Uterus (tissue), 2 donors: ENCODE measurements around the gene HAX1.

Source experiments
- POLR2A ChIP-seq, 2 donors: fragments of 450-650 bp; IDR thresholded peaks; one replicate each; pipeline ENCODE4 v1.6.1; 2016; ENCODE audit warnings: antibody characterized with exemption in 2 of 2, mild to moderate bottlenecking in 1 of 2, moderate library complexity in 1 of 2
- TF ChIP-seq, protein P1 (sequence below), 4 experiments: fragments of 200-600 bp in 2 of 4; fragments of 450-650 bp in 2 of 4; sonication (generic) in 2 of 4; IDR thresholded peaks; one replicate each; pipeline ENCODE4 v1.5.1; 2016 to 2019; ENCODE audit warnings: antibody characterized with exemption in 4 of 4, mild to moderate bottlenecking in 2 of 4, moderate library complexity in 1 of 4

DNA sequence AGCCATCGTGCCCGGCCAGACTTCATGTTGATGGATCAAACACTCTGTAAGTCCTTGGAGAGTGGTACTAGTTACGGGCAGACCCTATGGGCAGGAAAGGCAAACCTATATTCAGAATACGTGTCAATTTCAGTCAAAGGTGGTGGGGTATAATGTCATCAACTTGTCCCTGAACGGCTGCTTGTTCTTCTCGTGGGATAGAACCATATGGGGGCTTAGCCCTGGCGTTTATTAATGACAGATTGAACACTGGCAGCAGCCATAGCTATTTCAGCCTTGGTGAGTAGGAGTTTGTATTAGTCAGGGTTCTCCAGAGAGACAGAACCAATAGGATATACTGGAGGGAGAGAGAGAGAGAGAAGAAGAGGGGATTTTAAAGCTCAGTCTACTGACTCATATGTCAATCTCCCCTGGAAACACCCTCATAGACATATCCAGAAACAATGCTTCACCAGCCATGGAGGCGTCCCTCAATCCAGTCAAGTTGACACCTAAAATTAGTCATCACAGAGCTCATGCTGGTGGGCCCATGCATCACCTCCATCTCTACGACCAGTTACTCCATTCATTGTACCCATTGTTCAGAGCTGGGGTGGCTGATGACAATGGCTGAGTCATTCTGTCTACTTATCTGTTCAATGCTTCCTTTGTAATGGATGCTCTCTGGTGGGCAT is 32.4 kb downstream of the HAX1 start:
- TF ChIP-seq, protein P1, sequence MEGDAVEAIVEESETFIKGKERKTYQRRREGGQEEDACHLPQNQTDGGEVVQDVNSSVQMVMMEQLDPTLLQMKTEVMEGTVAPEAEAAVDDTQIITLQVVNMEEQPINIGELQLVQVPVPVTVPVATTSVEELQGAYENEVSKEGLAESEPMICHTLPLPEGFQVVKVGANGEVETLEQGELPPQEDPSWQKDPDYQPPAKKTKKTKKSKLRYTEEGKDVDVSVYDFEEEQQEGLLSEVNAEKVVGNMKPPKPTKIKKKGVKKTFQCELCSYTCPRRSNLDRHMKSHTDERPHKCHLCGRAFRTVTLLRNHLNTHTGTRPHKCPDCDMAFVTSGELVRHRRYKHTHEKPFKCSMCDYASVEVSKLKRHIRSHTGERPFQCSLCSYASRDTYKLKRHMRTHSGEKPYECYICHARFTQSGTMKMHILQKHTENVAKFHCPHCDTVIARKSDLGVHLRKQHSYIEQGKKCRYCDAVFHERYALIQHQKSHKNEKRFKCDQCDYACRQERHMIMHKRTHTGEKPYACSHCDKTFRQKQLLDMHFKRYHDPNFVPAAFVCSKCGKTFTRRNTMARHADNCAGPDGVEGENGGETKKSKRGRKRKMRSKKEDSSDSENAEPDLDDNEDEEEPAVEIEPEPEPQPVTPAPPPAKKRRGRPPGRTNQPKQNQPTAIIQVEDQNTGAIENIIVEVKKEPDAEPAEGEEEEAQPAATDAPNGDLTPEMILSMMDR (IDR thresholded peaks at IDR 0.05): no peak
- no peak for TF ChIP-seq POLR2A (IDR thresholded peaks at IDR 0.05)
